Tibial nerve (tissue), 4 donors: ENCODE measurements around the gene KDM4C. TPM values are rescaled to one million over a fixed set of nuclear protein-coding genes. Genes with fewer than 3 reads are reported as not detected.
"Not testable (repeated sequence)": the region's sequence is repeated elsewhere in the genome, so short reads cannot be mapped to it uniquely, and the experiment has no call there.

Experiments
- DNase-seq, 2 donors: peaks; one replicate each; pipeline ENCODE4 v3.0.0-alpha.2; 2019; ENCODE audit warnings: low spot score in 2 of 2
- H3K27ac ChIP-seq, 4 donors: fragments of 200-600 bp; sonication (generic) in 3 of 4; one replicate each; pipeline ENCODE4 v1.5.1; 2017 to 2019; ENCODE audit warnings: mild to moderate bottlenecking in 1 of 4
- H3K27me3 ChIP-seq, 2 donors: fragments of 200-600 bp; sonication (generic) in 1 of 2; one replicate each; pipeline versions ENCODE4 v1.5.1 to v1.6.0; 2017 to 2019
- H3K36me3 ChIP-seq, 3 donors: fragments of 200-600 bp; sonication (generic); one replicate each; pipeline ENCODE4 v1.5.1; 2018 to 2019
- H3K4me1 ChIP-seq, 4 donors: fragments of 200-600 bp; sonication (generic) in 3 of 4; one replicate each; pipeline ENCODE4 v1.5.1; 2017 to 2019
- H3K4me3 ChIP-seq, 4 donors: fragments of 200-600 bp; sonication (generic) in 3 of 4; one replicate each; pipeline ENCODE4 v1.5.1; 2017 to 2019; ENCODE audit warnings: mild to moderate bottlenecking in 1 of 4, moderate library complexity in 1 of 4
- H3K9me3 ChIP-seq, 4 donors: fragments of 200-600 bp; sonication (generic) in 3 of 4; one replicate each; pipeline ENCODE4 v1.5.1; 2017 to 2019
- EP300 ChIP-seq, 2 donors: sonication (generic); formaldehyde crosslinking; IDR thresholded peaks; one replicate each; pipeline ENCODE4 v1.6.1; 2017; ENCODE audit warnings: antibody characterized with exemption in 2 of 2, mild to moderate bottlenecking in 1 of 2
- POLR2A ChIP-seq, 2 donors: fragments of 450-650 bp; IDR thresholded peaks; one replicate each; pipeline ENCODE4 v1.6.1; 2017; ENCODE audit warnings: antibody characterized with exemption in 2 of 2, mild to moderate bottlenecking in 2 of 2, moderate library complexity in 2 of 2
- WGBS, 2 donors: methylation state at CpG; one replicate each; pipeline ENCODE4 v1.1.5; 2018; 5-methylcytosine and 5-hydroxymethylcytosine counted together
- total RNA-seq, 4 donors: library from RNA; depleted of rRNA; stranded (reverse); fragments of >200 nt; gene quantifications; one replicate each; pipeline ENCODE4 v1.1.0, GENCODE V29; 2016
- TF ChIP-seq, protein P1 (sequence below), 5 experiments: fragments of 200-600 bp in 3 of 5; fragments of 450-650 bp in 2 of 5; sonication (generic) in 3 of 5; IDR thresholded peaks; one replicate each; pipeline ENCODE4 v1.5.1; 2016 to 2019; ENCODE audit warnings: antibody characterized with exemption in 5 of 5, mild to moderate bottlenecking in 3 of 5, moderate library complexity in 2 of 5

KDM4C gene
- total RNA-seq, 4 donors from 2014 or later: 27.8 to 47.7 (median 38.1) TPM

DNA sequence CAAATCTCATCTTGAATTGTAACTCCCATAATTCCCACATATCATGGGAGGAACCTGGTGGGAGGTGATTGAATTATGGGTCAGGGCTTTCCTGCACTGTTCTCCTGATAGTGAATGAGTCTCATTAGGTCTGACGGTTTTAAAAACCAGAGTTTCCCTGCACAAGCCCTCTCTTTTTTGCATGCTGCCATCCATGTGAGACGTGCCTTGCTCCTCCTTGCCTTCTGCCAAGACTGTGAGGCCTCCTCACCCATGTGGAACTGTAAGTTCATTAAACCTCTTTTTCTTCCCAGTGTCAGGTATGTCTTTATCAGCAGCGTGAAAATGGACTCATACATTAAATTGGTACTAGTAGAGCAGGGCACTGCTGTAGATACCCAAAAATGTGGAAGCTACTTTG lies 22.4 kb upstream of the KDM4C start:
- WGBS, 2 donors: 88 to 92% methylated on average over 3 of the region's 3 CpGs
- H3K36me3 ChIP-seq: no peaks in the 10 kb centered on the region
- DNase-seq: no peak
- no peak overlapping the region for H3K4me3 ChIP-seq
- no peaks in the 10 kb centered on the region for H3K27me3 ChIP-seq
- H3K9me3 ChIP-seq: no peaks in the 10 kb centered on the region
- no peaks in the 10 kb centered on the region for H3K4me1 ChIP-seq
- TF ChIP-seq POLR2A (IDR thresholded peaks at IDR 0.05): no peak
- TF ChIP-seq, protein P1, sequence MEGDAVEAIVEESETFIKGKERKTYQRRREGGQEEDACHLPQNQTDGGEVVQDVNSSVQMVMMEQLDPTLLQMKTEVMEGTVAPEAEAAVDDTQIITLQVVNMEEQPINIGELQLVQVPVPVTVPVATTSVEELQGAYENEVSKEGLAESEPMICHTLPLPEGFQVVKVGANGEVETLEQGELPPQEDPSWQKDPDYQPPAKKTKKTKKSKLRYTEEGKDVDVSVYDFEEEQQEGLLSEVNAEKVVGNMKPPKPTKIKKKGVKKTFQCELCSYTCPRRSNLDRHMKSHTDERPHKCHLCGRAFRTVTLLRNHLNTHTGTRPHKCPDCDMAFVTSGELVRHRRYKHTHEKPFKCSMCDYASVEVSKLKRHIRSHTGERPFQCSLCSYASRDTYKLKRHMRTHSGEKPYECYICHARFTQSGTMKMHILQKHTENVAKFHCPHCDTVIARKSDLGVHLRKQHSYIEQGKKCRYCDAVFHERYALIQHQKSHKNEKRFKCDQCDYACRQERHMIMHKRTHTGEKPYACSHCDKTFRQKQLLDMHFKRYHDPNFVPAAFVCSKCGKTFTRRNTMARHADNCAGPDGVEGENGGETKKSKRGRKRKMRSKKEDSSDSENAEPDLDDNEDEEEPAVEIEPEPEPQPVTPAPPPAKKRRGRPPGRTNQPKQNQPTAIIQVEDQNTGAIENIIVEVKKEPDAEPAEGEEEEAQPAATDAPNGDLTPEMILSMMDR (IDR thresholded peaks at IDR 0.05): no peak
- no peak for TF ChIP-seq EP300 (IDR thresholded peaks at IDR 0.05)
- no peak overlapping the region for H3K27ac ChIP-seq

DNA sequence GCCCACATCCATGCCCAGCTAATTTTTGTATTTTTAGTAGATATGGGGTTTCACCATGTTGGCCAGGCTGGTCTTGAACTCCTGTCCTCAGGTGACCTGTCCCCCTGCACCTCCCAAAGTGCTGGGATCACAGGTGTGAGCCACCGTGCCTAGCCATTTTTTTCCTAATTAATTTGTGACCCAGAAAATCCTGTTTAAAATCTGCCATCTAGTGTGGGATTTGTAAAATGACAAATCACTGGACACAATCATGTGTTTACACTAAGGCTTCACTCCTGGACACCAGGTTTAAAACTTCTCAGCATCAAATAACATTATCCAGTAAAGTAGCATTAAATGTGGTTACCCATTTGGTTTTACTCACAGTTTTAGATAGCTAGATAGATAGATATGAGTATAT lies 18.6 kb upstream of the KDM4C start:
- H3K27ac ChIP-seq: no peak overlapping the region
- 5 to 15% methylated on average over 1 of the region's 1 CpG for WGBS, 2 donors

DNA sequence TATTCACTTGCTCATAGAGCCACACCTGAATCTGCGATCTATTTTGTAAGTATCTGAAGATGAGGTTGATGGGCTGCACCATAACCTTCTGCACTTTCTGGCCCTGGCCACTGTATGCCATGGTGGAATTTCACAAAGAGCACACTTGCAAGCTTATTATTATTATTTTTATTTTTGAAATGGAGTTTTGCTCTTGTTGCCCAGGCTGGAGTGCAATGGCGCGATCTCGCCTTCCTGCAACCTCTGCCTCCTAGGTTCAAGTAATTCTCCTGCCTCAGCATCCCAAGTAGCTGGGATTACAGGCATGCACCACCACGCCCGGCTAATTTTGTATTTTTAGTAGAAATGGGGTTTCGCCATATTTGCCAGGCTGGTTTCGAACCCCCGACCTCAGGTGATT lies 8.9 kb upstream of the KDM4C start:
- WGBS, 2 donors: 97% methylated on average over 9 of the region's 9 CpGs
- not testable (repeated sequence) for DNase-seq, H3K27me3 ChIP-seq, H3K4me1 ChIP-seq, H3K36me3 ChIP-seq, H3K9me3 ChIP-seq, H3K4me3 ChIP-seq, H3K27ac ChIP-seq

More for the DNA sequence above, 18.6 kb upstream of the KDM4C start:
- DNase-seq: no peak
- no peaks in the 10 kb centered on the region for H3K36me3 ChIP-seq
- H3K4me3 ChIP-seq: no peak overlapping the region
- no peaks in the 10 kb centered on the region for H3K4me1 ChIP-seq
- no peaks in the 10 kb centered on the region for H3K27me3 ChIP-seq
- TF ChIP-seq POLR2A (IDR thresholded peaks at IDR 0.05): no peak
- TF ChIP-seq, protein P1 (IDR thresholded peaks at IDR 0.05): peak in 2 of 5 experiments; percentile 16 to 19
- H3K9me3 ChIP-seq: no peaks in the 10 kb centered on the region

DNA sequence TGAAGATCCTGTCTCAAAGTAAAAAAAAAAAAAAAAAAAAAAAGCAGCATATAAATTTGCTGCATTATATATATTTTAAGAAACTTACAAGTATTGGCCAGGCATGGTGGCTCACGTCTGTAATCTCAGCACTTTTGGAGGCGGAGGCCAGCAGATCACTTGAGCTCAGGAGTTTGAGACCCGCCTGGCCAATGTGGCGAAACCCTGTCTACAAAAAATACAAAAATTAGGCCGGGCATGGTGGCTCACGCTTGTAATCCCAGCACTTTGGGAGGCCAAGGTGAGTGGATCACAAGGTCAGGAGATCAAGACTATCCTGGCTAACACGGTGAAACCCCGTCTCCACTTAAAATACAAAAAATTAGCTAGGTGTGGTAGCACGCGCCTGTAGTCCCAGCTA lies 2.9 kb upstream of the KDM4C start:
- H3K36me3 ChIP-seq, DNase-seq, H3K4me3 ChIP-seq, H3K27ac ChIP-seq, H3K9me3 ChIP-seq, H3K27me3 ChIP-seq: not testable (repeated sequence)
- peaks cover 0 to 15% (median 6%) of the 10 kb centered on the region in 4 donors for H3K4me1 ChIP-seq
- WGBS, 2 donors: 87 to 93% methylated on average over 10 of the region's 10 CpGs

DNA sequence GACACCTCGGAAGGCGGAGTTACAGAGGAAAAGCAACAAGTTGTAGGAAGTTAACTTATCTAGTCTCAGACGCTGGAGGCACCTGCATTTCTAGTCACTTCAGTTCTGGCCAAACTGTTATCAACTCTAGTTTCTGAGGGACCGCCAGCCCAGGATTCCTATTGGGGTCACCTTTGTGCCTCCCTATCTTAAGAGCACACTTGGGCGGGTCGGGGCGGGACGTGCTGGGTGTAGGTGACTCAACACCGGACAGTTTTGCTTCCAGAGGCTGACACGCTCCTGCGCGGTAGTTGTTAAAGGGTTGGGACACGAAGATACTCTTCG lies 679 bp upstream of the KDM4C start:
- DNase-seq: no peak
- H3K4me1 ChIP-seq: peaks cover 0 to 29% (median 7%) of the 10 kb centered on the region in 4 donors
- no peak for TF ChIP-seq EP300 (IDR thresholded peaks at IDR 0.05)
- TF ChIP-seq, protein P1 (IDR thresholded peaks at IDR 0.05): no peak
- TF ChIP-seq POLR2A (IDR thresholded peaks at IDR 0.05): no peak
- peak overlapping the region; percentile 93 to 100 (median 97) for H3K27ac ChIP-seq
- no peaks in the 10 kb centered on the region for H3K36me3 ChIP-seq
- no peaks in the 10 kb centered on the region for H3K27me3 ChIP-seq
- WGBS, 2 donors: 1% methylated on average over 7 to 9 of the region's 14 CpGs
- peak overlapping the region; percentile 63 to 89 (median 78) for H3K4me3 ChIP-seq
- H3K9me3 ChIP-seq: no peaks in the 10 kb centered on the region

DNA sequence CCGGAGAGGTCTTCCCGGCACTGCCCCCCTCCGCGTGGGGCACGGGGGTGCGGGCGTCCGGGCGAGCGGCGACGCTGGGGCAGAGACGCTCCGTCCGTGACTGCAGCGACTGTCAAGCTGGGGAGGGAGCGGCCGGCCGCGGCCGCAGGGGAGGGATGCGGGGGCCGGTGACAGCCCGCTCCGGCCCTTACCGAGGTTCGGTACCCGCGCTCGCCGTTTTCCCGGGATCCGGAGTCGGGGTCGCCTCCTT lies 400 bp downstream of the KDM4C start:
- DNase-seq: no peak
- TF ChIP-seq EP300 (IDR thresholded peaks at IDR 0.05): no peak
- no peak for TF ChIP-seq POLR2A (IDR thresholded peaks at IDR 0.05)
- TF ChIP-seq, protein P1 (IDR thresholded peaks at IDR 0.05): no peak
- peaks cover 0 to 29% (median 7%) of the 10 kb centered on the region in 4 donors for H3K4me1 ChIP-seq
- no peaks in the 10 kb centered on the region for H3K27me3 ChIP-seq
- WGBS, 2 donors: 0% methylated on average over 12 of the region's 35 CpGs; no CpG with 5 or more reads in 1 of the 2 donors
- H3K9me3 ChIP-seq: no peaks in the 10 kb centered on the region
- peak overlapping the region; percentile 93 to 100 (median 97) for H3K27ac ChIP-seq
- H3K4me3 ChIP-seq: peak overlapping the region; percentile 63 to 89 (median 78)
- no peaks in the 10 kb centered on the region for H3K36me3 ChIP-seq
